HK-2 (cell line): ENCODE data around the gene ACBD6.
"Not testable (repeated sequence)": the region's sequence is repeated elsewhere in the genome, so short reads cannot be mapped to it uniquely, and the experiment has no call there.

Source experiments
- DNase-seq: peaks from one replicate; pipeline ENCODE4 v3.0.0-alpha.2; 2018; ENCODE audit not compliant: unreplicated experiment

ACBD6 gene

DNA sequence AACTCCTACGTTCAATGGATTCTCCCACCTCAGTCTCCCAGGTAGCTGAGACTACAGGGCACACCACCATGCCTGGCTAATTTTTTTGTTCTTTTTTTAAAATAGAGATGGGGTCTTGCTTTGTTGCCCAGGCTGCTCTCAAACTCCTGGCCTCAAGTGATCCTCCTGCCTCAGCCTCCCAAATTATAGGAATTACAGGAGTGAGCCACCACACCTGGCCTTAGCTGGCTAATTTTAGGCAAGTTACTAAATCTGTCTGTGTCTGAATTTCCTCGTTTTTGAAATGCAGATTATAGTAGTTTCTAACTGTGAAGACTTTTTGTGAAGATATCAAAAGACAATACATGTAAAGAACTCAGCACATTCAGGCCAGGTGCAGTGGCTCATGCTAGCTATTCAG lies 13.7 kb downstream of the ACBD6 start:
- DNase-seq: no peak

DNA sequence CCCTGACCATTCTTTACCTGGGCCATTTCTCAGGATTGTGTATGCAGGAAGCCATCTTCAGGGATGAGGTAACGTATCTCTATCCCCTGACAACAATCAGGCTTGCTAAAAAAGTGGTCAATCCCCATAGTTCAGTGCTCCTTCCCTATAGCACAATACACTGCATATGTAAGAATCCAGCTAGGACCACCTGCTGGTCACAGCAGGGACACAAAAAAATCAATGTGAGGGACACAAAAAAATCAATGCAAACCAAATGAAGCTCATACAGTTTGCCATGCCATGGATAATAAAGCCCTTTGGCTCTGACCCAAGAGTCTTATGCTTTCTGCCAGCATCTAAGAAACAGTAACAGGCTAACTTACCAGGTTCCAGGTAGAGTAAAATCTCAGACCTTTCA lies 16.3 kb downstream of the ACBD6 start:
- no peak for DNase-seq

DNA sequence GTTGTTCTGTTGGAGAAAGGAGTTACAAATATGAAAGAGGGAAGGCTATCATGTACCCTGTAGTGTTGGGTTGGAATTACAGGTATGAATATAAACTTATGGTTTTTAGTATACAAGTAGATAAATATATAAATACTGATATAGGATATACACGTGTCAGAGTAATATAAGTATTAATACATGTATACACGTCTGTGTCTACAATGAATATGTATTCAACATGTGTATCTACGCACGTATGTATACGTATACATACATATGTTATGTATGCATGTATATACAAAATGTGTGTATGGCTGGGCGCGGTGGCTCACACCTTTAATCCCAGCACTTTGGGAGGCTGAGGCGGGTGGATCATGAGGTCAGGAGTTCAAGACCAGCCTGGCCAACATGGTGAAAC lies 17.9 kb downstream of the ACBD6 start:
- no peak for DNase-seq

DNA sequence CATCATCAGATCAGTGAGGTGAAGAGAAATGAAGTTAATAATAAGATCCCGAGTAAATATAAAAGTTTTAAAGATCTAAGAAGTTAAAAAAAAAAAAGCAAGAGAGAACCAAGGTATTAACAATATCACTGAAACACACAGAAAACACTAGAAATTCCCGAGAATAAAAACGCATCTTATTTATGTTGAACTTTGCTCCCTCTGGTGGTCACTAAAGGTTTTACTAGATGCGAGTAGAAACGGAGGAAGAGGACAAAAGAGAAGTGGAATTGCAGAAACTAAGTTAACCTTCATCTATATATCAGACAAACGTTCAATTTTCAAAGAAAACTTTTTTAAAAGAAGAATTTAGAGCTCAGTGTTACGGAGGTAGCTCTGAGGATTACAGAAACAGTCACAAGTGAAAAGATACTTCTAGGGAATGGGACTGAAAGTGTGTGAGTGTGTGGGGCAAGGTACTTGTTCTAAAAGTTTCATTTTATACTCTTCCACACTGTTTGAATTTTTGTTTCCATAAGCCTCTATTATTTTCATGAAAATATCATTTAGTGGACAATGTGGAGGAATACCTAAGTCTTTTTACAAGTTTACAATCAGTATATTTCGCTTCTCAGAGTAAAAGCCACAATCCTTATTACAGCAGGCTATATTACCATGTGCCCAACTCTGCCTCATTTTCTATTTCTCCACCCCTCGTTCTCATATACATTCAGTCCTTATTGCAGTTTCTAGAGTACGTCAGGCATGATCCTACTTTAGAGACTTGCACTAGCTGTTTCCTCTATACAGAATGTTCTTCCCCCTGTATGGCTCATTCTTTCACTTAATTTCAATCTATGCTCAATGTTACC lies 19.7 kb downstream of the ACBD6 start:
- no peak for DNase-seq

DNA sequence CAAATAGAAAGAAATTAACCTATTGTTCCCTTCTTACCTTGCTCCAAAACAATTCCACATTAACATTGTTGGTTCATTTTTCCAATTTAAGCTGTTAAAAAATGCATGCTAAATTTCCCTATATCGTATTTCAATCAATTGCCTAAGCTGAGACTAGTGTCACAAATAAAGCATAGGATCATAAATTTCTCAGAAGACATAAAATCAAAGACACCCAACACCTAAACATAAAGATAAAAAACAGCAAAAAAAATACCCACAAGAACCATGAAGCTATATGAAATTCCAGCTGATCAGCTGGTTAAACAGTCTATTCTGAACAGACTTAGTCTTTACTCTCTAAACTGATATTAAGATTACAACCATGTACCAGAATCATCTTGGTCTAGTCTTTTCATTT lies 32.3 kb downstream of the ACBD6 start:
- DNase-seq: no peak

DNA sequence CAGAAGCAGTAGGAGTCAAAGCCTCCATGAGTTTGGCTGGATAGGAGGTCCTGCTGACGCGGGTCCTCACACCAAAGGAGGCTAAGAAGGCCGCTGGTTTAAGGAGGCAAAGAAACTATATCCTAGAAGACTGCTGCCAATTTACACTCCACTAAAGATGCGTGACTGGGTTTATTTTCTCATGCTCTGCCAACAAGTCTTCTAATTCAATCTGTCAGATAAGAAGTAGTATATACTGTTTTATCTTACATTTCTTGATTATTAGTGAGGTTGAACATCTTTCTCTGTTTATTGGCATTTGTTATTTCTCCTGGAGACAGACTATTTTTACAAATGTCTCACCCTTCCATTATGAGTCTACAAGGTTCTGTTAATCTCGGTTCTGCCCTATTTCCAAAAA lies 34.1 kb downstream of the ACBD6 start:
- no peak for DNase-seq

DNA sequence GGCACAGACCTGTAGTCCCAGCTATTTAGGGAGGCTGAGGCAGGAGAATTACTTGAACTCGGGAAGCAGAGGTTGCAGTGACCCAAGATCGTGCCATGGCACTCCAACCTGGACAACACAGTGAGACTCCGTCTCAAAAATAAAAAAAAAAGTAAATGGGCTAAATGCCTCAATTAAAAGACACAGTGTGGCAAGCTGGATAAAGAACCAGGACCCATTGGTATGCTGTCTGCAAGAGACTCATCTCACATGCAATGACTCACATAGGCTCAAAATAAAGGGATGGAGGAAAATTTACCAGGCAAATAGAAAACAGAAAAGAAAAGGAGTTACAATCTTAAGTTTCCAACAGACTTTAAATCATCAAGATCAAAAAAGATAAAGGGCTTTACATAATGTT lies 40.3 kb downstream of the ACBD6 start:
- no peak for DNase-seq

DNA sequence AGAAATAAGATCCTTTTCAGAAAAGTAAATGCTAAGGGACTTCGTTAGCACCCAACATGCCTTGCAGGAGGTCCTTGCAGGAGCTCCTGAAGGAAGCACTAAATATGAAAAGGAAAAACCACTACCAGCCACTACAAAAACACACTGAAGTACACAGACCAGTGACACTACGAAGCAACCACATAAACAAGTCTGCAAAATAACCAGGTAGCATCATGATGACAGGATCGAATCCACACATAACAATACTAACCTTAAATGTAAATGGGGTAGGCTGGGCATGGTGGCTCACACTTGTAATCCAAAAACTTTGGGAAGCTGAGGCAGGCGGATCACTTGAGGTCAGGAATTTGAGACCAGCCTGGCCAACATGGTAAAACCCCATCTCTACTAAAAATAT lies 40.7 kb downstream of the ACBD6 start:
- not testable (repeated sequence) for DNase-seq

DNA sequence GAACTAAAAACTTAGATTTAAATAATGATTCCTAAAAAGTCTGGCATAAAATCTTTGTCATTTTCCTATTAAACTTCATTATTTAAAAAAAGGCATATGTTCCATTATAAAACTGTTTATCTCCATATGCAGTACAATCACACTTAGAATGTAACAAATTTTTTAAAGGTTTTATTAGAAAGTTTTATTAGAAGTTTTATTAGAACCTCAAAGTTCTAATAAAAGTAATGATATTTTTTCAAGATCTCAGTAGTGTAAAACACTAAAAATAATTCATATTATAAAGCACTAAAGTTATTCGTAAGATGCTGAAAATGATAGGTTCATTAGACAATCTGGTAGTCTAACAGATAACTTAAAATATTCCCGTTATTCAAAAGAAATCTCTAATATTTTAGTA lies 43.6 kb downstream of the ACBD6 start:
- DNase-seq: no peak

DNA sequence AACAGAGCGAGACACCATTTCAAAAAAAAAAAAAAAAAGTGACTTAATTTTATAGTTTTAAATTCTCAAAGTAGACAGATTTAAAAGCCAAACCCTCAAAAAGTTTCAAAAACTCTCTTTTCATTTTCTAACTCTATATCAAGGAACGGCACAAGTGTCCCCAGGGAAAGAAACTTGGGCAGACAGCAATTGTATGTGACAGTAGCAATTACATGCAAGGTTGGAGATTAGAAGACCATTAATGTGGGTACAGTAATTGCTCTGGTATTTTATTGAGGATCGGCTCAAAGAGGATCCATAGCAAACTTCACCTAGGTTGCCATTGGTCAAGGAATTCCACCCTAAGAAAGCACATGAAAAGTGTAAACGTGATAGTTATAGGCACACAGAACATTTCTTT lies 46.2 kb downstream of the ACBD6 start:
- no peak for DNase-seq

DNA sequence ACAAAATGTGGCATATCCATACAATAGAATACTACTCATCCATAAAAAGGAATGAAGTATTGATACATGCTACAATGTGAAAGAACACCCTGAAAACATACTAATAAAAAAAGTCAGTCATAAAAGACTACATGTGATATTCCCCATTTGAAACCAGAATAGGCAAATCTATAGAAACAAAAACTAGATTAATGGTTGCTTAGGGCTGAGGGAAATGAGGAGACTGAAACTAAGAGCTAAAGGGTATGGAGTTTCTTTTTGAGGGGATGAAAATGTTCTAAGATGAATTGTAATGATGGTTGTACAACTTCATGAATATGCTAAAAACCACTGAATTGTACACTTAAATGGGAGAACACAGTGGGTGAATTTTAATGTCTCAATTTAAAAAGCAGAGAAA lies 50.9 kb downstream of the ACBD6 start:
- no peak for DNase-seq

DNA sequence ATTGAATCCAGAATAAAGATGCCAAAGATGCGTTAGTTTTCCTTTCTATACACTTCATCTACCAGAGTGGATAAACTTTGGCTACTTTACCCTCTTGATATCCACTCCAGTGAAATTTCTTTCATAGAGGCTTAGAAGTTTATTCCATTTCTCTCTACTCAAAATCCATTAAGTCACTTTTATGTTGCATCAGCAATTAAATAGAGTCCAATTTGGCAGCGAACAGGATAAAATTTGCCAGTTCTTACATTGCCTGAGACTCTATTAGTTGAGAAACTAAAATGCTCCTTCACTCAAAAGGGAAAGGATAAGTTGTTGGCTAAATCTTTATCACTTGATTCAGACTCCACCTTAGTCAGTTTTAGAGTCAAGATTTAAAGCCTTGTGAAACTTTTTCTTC lies 57.9 kb downstream of the ACBD6 start:
- no peak for DNase-seq

DNA sequence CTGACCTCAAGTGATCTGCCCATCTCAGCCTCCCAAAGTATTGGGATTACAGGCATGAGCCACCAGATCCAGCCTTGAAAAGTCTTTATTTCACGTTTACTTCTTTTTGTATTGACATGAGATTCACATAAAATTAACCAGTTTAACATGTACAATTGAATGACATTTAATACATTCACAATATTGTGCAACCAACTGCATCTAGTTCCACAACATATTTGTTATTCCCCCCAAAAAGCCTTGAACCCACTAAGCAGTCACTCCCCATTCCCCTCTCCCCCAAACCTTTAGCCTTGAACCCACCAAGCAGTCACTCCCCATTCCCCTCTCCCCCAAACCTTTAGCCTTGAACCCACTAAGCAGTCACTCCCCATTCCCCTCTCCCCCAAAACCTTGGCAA lies 62.0 kb downstream of the ACBD6 start:
- no peak for DNase-seq

DNA sequence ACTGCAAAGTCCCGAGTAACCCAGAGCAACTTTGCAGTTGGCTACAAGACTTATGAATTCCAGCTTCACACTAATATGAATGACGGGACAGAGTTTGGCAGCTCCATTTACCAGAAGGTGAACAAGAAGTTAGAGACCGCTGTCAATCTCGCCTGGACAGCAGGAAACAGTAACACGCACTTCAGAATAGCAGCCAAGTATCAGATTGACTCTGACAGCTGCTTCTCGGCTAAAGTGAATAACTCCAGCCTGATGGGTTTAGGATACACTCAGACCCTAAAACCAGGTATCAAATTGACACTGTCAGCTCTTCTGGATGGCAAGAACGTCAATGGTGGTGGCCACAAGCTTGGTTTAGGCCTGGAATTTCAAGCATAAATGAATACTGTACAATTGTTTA lies 66.8 kb downstream of the ACBD6 start:
- no peak for DNase-seq

DNA sequence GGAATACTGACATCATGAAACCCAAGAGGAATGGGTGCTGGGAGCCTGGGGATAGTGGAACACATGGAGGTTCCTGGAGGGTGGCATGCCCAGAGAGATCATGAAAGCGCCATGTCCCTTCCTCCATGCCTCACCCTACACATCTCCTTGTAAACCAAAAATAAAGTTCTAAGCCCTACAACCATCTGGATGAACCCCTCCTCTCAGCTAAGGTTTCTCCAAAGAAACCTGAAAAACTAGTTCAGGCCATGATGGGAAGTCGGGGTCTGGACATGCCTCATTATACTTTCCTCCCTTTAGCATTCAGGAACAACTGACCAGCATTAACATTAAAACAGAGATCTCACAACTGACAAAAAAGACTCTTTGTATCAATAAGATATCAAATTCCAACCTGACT lies 68.5 kb downstream of the ACBD6 start:
- no peak for DNase-seq

DNA sequence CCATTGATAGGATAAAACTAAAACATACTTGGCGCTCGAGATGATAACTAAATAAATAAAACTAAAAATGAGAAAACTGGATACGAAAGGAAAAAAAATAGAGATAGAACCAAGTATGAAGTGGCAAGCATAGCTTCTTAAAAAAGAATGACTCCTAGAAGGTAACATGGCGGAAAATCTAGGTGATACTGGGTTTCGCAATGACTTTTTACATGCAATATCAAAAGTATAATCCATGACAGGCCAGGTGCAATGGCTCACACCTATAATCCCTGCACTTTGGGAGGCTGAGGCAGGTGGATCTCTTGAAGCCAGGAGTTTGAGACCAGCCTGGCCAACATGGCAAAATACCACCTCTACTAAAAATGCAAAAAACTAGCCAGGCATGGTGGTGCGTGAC lies 70.7 kb downstream of the ACBD6 start:
- no peak for DNase-seq

DNA sequence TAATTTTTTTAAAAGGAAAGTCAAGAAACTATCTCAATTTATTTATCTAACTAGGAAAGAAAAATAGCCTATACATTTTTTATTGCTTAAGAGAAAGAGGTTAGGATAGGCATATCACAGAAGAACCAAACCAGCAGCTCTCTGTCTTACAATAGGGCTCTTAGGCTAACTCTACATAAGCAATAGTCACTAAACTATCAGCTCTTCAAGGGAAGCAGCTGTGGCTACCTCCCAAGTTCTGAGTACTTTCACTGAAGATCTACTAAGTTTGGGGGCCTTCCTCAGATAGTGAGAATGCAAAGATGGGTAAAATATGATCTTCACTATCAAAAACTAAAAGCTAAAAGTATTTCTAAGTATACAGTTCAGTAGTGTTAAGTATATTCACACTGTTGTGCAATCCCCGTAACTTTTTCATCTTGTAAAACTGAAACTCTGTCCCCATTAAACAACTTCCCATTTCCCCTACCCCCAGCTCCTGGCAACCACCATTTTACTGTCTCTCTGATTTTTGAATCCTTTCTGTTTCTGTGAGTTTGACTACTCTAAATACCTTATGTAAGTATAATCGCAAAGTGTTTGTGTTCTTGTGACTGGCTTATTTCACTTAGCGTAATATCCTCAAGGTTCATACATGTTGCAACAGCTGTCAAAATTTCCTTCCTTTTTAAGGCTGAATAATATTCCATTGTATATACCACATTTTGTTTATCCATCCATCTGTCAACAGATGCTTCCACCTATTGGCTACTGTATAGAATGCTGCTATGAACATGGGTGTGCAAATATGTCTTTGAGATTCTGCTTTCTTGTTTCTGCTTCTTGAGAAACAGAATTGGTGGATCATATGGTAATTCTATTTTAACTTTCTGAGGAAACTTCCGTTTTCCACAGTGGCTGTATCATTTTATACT lies 73.3 kb downstream of the ACBD6 start:
- no peak for DNase-seq

DNA sequence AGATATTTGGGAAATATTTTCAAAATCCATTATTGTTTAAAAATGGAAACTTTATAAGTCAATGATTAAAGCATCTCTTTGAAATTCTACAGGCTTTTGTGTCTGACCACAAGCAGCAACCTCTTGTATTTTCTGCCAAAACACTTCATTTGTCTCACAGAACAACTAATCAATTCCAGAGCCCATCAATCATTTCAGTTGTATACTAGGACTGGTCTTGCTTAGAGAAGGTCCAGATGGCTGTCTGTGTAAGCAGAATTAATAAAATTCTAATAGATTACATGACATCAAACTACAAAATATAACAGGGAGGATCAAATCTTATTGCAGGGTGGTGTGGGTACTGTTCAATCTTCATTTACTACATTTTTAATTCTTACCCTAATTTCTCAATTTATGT lies 76.4 kb downstream of the ACBD6 start:
- DNase-seq: no peak

DNA sequence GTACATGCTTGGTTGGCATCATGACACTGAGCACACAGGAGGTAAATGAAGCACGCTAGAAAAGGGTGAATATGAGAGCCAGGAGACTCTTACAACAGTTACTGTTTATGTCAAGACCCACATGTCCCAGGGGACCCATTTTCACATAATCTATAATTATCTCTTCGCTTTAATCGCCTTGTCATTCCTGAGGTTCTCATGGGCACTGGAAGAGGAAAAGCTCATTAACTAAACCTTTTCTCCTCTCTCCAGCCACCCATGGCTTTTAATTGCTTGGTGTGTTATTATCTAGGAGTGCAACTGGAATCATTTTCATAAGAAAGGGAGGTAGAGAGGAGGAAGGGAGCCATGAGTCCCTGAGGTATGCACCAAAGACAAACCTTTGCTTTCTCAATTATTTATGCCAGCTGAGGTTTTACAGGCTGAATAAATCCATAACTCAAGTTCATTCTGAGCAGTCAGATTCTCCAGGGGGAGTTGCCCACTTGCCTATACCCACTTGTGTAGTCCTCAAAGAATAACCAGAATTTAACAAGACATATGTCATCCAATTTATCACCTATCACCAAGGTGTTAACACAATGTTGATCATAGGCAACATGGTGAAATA lies 77.4 kb downstream of the ACBD6 start:
- DNase-seq: no peak

DNA sequence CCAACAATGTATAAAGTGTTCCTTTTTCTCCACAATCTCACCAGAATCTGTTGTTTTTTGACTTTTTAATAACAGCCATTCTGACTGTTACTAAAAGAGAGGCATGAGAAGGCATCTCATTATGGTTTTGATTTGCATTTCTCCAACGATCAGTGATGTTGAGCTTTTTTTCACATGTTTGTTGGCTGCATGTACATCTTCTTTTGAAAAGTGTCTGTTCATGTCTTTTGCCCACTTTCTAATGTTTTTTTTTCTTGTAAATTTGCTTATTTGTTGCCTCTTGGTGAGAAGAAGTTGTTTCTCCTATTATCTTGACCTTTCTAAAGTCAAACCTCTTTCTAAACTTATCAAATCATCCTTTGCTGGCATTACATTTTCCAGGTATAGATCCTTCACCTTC lies 80.8 kb downstream of the ACBD6 start:
- DNase-seq: no peak

DNA sequence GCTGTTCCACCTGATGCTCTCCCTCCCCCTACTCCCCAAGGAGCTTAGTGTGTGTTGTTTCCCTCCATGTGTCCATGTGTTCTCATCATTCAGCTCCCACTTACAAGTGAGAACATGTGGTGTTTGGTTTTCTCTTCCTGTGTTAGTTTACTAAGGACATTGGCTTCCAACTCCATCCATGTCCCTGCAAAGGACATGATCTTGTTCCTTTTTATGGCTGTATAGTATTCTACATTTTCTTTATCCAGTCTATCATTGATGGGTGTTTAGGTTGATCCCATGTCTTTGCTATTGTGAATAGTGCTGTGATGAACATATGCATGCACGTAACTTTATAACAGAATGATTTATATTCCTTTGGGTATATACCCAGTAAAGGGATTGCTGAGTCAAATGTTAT lies 81.2 kb downstream of the ACBD6 start:
- DNase-seq: not testable (repeated sequence)

DNA sequence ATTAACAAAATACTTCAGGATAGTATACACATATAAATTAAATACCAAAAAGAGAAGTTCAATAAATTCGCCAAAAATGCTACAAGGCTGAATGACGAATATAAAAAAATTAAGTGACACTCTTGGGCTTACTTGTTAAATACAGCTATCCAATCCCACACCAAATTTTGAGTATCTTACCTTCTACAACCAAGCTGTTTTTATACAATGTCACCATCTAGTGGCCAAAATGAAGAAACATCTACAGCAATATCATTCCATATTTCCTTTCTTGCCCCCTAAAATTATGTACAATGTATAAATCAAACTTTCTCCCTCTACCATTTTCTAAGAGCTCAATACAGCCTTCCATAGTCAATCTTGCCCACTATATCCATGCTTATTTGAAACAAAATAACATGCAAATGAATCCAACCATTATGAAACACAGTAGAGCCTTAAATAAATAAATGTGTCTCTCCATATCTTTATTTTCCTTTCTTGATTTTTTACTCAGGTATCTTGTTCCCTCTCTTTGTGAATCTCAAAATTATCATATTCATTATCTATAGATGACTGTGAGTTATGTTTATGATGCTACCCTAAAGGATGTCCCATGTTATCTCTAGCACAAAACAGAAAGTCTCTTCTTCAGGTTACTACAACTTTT lies 86.3 kb downstream of the ACBD6 start:
- DNase-seq: no peak
